Memory B cell (primary cell): ENCODE data around the gene KIF18B.

ENCODE experiments used
- ATAC-seq: fragments of 150-1000 bp; cut with Tn5 transposase; 2 replicates; pipeline ENCODE4 v1.10.0; 2021; ENCODE audit warnings: low read depth, mild to moderate bottlenecking, moderate library complexity
- DNase-seq, 2 donors: peaks; one replicate each; pipeline ENCODE4 v3.0.0; 2022; ENCODE audit warnings: low spot score in 2 of 2
- H3K27ac Mint-ChIP-seq: one replicate; pipeline ENCODE4 v1.8.0; 2022; ENCODE audit warnings: mild to moderate bottlenecking, moderate library complexity, mixed read lengths
- H3K27me3 Mint-ChIP-seq: one replicate; pipeline ENCODE4 v1.8.0; 2022; ENCODE audit warnings: mixed read lengths
- H3K36me3 Mint-ChIP-seq: one replicate; pipeline ENCODE4 v1.8.0; 2022; ENCODE audit warnings: mild to moderate bottlenecking, mixed read lengths
- H3K4me1 Mint-ChIP-seq: one replicate; pipeline ENCODE4 v1.8.0; 2022; ENCODE audit warnings: mixed read lengths
- H3K4me3 Mint-ChIP-seq: one replicate; pipeline ENCODE4 v1.8.0; 2022; ENCODE audit warnings: mild to moderate bottlenecking, moderate library complexity, mixed read lengths
- H3K9me3 Mint-ChIP-seq: one replicate; pipeline ENCODE4 v1.8.0; 2022; ENCODE audit warnings: mixed read lengths

Gene KIF18B

DNA sequence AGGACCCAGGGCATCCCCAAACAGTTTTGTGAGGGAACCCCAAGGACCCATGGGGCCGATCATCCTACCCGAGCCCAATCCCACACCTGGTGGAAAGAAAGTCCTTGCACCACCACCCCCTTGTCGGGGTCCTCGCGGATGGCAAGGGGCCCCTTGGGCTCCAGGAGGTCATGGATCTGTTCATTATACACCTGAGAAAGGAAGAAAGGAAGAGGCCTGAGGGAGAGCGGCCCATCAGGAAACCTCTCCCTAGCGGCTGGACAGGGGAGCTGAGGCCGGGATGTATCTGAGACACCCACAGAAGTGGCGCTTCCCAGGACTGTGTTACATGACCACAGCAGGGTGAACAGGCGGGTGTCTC, 12.8 kb downstream of the KIF18B start:
- Mint-ChIP-seq H3K36me3 (peaks cover 2% of the 10 kb centered on the region), H3K27me3 (no peaks in the 10 kb centered on the region), H3K9me3 (peaks cover 1% of the 10 kb centered on the region), H3K4me3 (no peak overlapping the region), H3K27ac (no peak overlapping the region), H3K4me1 (no peaks in the 10 kb centered on the region)
- ATAC-seq (no peak), DNase-seq (no peak)

GRCh38 chr17:44933824-44934744, 13.5 kb downstream of the KIF18B start:
- Mint-ChIP-seq H3K9me3 (peaks cover 1% of the 10 kb centered on the region), H3K4me1 (no peaks in the 10 kb centered on the region), H3K27me3 (no peaks in the 10 kb centered on the region), H3K27ac (no peak overlapping the region), H3K4me3 (no peak overlapping the region), H3K36me3 (no peaks in the 10 kb centered on the region)
- ATAC-seq (no peak), DNase-seq (no peak)

GRCh38 chr17:44932787-44933097, 14.8 kb downstream of the KIF18B start:
- Mint-ChIP-seq H3K36me3 (no peaks in the 10 kb centered on the region), H3K4me1 (no peaks in the 10 kb centered on the region), H3K27me3 (no peaks in the 10 kb centered on the region), H3K4me3 (no peak overlapping the region), H3K27ac (no peak overlapping the region), H3K9me3 (no peaks in the 10 kb centered on the region)
- ATAC-seq = no peak
- no peak for DNase-seq

- Mint-ChIP-seq H3K27me3 (no peaks in the 10 kb centered on the region), H3K27ac (no peak overlapping the region), H3K4me3 (no peak overlapping the region), H3K36me3 (no peaks in the 10 kb centered on the region), H3K4me1 (no peaks in the 10 kb centered on the region), H3K9me3 (no peaks in the 10 kb centered on the region)
- no peak for DNase-seq
- no peak for ATAC-seq
These were observed 15.3 kb downstream of the KIF18B start for GRCh38 chr17:44932096-44932786.

DNA sequence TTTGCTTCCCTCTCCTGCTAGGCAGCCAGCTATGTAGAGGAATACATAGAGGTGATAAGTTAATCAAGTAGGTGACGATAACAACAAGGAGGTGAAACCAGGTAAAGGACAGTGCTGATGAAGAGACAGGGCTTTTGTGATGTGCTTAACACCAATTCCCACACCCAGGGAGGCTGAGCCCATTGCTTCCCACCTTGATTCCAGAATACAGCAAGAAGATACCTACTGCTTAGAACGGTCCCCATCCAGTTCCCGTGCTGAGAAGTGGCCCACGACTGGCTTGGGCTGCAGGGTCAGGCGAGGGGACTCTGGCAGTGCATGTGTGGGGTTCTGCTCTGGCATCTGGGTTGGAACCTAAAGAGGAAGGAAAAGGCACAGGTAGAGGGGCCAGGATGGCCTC, 16.2 kb downstream of the KIF18B start:
- no peak for DNase-seq
- no peak overlapping the region for H3K27ac Mint-ChIP-seq
- no peak overlapping the region for H3K4me3 Mint-ChIP-seq
- no peak for ATAC-seq
- no peaks in the 10 kb centered on the region for H3K4me1 Mint-ChIP-seq
- H3K9me3 Mint-ChIP-seq = no peaks in the 10 kb centered on the region
- H3K27me3 Mint-ChIP-seq = no peaks in the 10 kb centered on the region
- H3K36me3 Mint-ChIP-seq = no peaks in the 10 kb centered on the region

DNA sequence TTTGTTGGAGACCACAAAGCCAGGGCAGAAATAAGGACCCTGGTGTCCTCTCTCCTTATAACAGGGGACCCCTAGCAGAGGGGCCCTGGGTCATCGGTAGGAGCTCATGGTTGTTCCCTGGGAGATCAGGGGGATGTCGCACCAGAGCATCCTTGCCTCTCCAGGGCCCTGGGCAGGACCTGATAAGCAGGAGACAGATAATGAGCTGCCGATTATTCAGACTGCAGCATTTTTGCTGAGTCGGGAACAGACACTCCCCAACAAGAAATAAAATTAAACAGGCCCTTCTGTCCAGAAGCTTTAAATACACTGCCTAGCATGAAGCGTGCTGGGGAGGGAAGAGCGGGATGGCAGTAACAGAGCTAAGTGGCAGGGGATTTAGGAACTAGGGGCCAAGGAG, 16.9 kb downstream of the KIF18B start:
- Mint-ChIP-seq H3K9me3 (no peaks in the 10 kb centered on the region), H3K36me3 (no peaks in the 10 kb centered on the region), H3K27ac (no peak overlapping the region), H3K4me1 (no peaks in the 10 kb centered on the region), H3K27me3 (no peaks in the 10 kb centered on the region), H3K4me3 (no peak overlapping the region)
- DNase-seq (no peak), ATAC-seq (no peak)

DNA sequence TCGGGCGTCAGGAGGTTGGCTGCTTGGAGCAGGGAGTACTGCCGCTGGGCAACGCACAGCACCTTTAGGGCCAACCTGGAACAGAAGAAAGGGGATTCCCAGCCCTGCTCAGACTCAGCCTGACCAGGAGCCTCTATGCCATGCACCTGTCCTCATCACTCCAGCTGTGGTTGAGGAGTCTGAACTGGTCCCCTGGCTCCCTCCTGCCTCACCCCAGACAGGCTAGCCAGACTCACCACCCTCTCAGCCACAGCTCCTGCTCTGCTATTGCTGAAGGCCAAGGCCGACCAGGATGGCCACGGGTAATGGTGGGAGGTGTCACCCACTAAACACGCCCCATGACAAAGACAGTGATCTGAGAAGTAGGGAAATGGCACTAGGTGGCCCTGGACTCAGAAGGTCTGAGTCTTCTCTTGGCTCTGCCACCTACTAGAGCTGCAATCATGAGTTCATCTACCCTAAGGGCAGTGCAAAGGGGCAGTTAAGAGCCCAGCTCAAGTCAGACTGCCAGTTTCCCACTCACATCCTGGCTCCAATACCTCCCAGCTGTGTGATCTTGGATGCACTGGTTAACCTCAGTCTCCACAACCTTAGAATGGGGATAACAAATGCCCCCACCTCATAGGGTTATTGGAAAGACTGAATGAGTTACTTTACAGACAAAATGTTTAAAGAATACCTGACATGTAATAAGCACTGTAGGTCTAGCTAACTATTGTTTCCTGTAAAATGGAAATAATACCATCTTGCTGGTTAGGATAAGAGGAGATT, 18.4 kb downstream of the KIF18B start:
- no peak overlapping the region for H3K4me3 Mint-ChIP-seq
- H3K36me3 Mint-ChIP-seq = no peaks in the 10 kb centered on the region
- H3K27ac Mint-ChIP-seq = no peak overlapping the region
- no peaks in the 10 kb centered on the region for H3K9me3 Mint-ChIP-seq
- no peaks in the 10 kb centered on the region for H3K27me3 Mint-ChIP-seq
- no peak for ATAC-seq
- DNase-seq = no peak
- no peaks in the 10 kb centered on the region for H3K4me1 Mint-ChIP-seq

DNA sequence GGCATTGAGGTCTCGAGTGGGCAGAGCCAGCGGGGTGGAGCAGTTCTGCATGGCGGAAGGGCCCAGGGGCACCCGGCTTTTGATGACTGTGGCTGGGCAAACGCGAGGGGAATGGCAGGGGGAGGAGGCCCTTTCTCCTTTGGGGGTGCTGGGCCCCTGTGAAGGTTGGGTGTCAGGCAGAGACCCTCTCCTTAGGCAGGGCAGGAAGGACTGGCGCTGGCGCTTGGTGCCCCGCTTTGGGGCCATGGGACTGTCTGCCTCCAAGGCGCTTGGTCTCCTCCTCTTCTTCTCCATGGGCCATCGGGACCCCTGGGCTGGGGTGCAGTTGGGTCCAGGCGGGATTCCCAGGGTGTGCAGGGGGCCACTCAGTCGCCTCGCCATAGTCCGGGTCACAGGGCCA, 19.4 kb downstream of the KIF18B start:
- H3K36me3 Mint-ChIP-seq = no peaks in the 10 kb centered on the region
- no peaks in the 10 kb centered on the region for H3K9me3 Mint-ChIP-seq
- ATAC-seq = no peak

DNA sequence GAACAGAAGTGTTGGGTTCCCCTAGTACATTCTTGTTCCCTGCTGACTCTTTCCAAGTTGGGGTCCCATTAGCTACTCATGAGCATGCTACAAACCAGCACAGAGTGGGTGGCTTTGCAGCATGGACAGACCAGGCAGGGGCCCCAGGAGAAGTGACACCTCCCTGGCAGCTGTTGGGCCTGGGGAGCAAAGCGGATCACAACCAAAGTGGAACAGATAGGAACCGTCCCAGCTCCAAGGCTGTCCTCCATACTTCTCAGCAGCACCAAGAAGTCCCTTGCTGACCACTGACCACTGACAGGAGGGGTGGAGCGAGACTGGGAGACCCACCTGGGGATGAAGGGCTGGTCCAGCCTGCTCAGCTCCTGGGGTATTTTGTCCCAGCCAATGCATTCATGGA, 19.9 kb downstream of the KIF18B start:
- Mint-ChIP-seq H3K4me3 (no peak overlapping the region), H3K4me1 (no peaks in the 10 kb centered on the region), H3K9me3 (no peaks in the 10 kb centered on the region), H3K36me3 (no peaks in the 10 kb centered on the region), H3K27me3 (peaks cover under 1% of the 10 kb centered on the region), H3K27ac (no peak overlapping the region)
- DNase-seq = no peak
- no peak for ATAC-seq

More for the DNA sequence above, 19.4 kb downstream of the KIF18B start:
- Mint-ChIP-seq H3K27me3 (no peaks in the 10 kb centered on the region), H3K27ac (no peak overlapping the region), H3K4me1 (no peaks in the 10 kb centered on the region), H3K4me3 (no peak overlapping the region)
- no peak for DNase-seq

DNA sequence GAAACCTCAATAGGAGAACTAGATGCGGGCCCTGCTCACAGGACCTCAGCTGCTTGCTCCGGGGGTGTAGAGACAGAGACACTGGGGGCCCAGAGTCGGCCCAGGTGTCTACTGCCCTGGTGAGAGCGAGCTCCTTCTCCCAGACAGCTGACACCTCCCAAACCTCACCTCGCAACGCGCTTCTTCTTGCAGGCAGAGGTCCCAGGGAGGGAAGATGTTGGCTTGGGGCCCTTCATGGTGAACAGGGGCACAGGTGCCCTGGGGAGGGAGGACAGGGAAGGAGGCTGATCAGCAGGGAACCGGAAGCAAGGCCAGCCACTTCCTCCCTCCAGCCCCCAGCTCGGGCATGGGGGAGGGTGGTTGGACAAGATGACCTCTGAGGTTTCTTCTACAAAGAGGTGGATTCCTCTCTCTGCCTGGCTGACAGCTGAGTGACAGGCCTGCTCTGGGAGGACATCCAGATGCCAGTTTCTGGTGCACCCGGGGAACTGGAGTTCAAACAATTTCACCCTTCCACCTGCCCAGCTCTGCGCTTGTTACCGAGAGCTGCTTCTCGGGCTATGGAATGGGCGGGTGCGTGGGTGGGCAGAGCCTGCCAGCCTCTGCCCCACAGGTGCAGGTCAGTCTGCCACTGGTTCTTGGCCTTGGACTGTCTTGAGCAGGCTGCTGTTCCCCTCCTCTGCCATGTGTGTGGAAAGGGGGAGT, 20.6 kb downstream of the KIF18B start:
- ATAC-seq (no peak), DNase-seq (no peak)
- no peaks in the 10 kb centered on the region for H3K9me3 Mint-ChIP-seq
- H3K4me1 Mint-ChIP-seq = no peaks in the 10 kb centered on the region
- no peak overlapping the region for H3K4me3 Mint-ChIP-seq
- H3K36me3 Mint-ChIP-seq = no peaks in the 10 kb centered on the region
- peaks cover 4% of the 10 kb centered on the region for H3K27me3 Mint-ChIP-seq
- no peak overlapping the region for H3K27ac Mint-ChIP-seq

GRCh38 chr17:44925731-44926697, 21.6 kb downstream of the KIF18B start:
- ATAC-seq (no peak), DNase-seq (no peak)
- H3K4me3 Mint-ChIP-seq = no peak overlapping the region
- H3K36me3 Mint-ChIP-seq = no peaks in the 10 kb centered on the region
- no peak overlapping the region for H3K27ac Mint-ChIP-seq
- peaks cover 7% of the 10 kb centered on the region for H3K27me3 Mint-ChIP-seq
- no peaks in the 10 kb centered on the region for H3K9me3 Mint-ChIP-seq
- H3K4me1 Mint-ChIP-seq = peaks cover 4% of the 10 kb centered on the region

DNA sequence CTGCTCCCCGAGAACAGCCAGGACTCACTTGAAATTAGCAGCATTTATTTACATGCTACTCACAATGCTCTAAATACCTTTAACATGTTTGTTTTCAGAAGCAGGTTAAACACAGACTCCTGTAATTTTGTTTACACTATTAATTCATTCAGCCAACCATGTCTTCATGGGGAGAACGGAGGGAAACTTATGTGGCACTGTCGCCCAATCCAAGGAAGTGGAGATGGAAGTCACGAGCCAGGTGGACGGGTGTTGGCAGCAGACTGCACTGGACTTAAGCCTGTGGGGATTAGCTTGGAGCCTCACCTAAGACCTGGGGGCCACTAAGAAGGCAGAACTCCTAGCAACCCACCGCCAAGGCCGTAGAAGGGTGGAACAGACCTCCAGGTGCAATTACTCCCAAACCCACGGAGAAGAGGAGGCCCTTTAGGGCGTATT, 23.4 kb downstream of the KIF18B start:
- Mint-ChIP-seq H3K4me3 (no peak overlapping the region), H3K9me3 (no peaks in the 10 kb centered on the region), H3K36me3 (no peaks in the 10 kb centered on the region), H3K27me3 (peaks cover 7% of the 10 kb centered on the region), H3K4me1 (peaks cover 15% of the 10 kb centered on the region), H3K27ac (no peak overlapping the region)
- no peak for ATAC-seq
- DNase-seq = no peak
